NCI-H1092 (cell line): ENCODE data around the gene CASK.
"Not testable (repeated sequence)": the region's sequence is repeated elsewhere in the genome, so short reads cannot be mapped to it uniquely, and the experiment has no call there.

Source experiments
- DNase-seq: peaks from one replicate; lab custom pipeline; 2025; lab: John Stamatoyannopoulos, UW

Gene CASK

GRCh38 chrX:41730081-41730480 is 193.3 kb downstream of the CASK start:
- DNase-seq, result no peak

GRCh38 chrX:41728125-41728524 is 195.2 kb downstream of the CASK start:
- no peak for DNase-seq

DNA sequence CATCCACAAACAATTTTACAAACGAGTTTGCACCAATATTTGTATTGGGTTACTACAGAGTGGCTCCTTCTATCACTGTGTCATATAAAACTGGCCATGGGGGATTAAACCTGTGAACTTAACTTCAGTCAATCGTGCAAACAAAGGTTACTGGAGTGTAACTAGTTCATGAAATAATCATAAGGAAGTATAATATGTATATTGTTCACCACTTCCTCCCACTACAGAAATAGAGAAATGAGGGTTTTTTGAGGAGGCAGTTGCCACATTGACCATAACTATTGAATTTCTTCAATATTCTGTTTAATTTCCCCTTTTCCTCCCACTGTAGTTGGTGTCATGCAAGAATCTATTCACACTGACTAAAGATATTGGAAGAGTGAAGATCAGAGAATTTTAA is 199.5 kb downstream of the CASK start, which contains the start of gene GPR82:
TSS of gene GPR82 (plus strand) at position 356 of the 400 bp plus-strand sequence. CDS start 2,846 bp downstream, outside the sequence.
- DNase-seq, result no peak

DNA sequence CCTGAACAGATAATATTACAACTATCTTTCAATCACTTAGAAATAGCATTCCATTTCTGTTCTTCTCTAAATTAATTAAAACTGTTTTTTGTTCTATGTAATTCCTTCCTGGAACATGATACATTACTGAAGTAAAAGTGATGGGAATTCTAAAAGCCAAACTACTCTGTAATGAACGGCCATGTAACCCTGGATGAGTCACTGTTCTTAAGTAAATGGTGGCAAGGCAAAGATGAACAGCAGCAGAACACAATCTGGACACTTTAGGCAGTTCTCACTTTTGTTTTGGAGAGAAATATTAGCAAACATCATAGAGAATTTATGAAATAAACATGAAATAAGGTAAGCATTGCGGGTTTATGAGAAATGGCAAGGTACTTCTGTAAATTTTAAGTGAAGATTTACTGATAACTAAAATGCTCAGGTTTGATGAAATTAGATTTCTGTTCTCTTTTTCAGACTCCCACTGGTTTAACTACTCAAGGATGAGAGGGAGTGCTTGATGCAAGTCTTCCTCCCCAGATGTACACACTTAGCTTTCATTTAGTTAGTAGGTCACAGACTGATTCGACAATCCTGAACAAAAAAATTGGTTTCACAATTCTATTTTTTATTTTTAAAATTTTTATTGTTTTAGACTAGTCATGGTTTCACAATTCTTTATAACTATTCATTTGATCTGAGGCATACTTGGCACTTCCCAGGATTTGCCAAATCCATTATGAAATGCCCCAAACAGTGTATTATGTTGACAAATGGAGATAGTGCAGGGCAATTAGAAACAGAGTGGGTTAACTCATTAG is 200.3 kb downstream of the CASK start:
- no peak for DNase-seq

DNA sequence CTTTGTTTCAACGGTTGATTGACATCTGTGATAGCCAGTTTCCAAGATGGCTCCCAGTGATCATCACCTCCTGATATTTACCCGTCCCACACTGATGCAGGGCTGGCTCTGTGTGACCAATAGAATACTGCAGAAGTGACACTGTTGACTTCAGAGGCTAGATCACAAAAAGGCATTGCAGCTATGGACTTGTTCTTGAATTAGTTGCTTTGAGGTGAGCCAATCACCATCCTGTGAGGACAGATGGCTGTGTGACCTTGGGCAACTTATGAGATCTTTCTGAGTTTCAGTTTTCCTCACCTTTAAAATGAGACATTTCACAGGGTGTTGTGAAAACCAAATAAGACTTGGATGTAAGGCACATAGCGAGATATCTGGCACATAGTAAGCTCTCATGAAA is 201.1 kb downstream of the CASK start:
- no peak for DNase-seq

DNA sequence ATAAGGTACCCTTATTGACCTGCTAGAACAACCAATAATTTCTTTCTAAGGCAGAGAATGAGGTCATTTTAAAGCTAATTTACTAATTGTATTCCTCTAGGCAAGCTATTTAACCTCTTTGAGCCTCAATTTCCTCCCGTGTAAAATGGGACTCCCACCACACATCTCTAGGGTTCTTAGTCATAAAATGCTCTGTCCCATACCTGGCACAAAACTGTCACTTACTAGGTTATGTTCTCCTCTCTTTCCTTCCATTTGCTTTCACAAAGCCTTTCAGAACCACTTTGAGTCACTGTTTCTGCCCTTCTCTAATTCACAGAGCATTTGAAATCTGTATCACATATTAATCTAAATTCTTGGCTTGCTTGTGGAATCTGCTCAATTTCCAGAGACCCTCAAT is 201.8 kb downstream of the CASK start:
- DNase-seq, result no peak

DNA sequence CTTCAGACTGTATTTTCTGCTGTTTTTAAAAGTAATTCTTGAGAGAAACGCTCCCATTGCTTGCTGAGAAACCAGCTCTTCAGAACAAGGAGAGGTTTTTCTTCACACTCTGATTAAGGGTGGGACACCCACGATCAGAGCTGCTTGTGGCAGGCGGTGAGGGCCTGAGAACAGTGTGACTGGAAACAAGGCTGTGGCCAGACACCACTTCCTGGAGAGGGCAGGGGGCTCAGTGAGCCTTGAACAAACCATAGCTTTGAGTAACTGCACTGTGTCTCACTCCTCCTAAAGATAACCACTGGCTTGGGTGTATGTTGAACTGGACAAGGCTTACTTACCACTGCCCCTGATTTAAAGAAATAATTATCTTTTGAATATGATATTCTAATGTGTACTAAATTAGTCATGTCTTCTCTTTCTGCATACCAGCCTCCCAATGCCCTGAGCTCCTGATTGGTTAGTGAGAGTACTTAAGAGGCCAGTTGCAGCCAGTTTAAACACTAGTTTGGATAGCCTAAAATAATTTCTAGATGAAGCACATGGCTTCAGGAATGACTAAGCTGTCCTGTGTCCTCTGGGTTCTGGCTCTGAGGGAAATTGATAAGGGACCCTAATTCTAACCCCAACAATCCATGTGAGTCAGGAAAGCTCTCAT is 203.1 kb downstream of the CASK start:
- DNase-seq, result no peak

- not testable (repeated sequence) for DNase-seq
These were observed 203.7 kb downstream of the CASK start for GRCh38 chrX:41719610-41720009.

DNA sequence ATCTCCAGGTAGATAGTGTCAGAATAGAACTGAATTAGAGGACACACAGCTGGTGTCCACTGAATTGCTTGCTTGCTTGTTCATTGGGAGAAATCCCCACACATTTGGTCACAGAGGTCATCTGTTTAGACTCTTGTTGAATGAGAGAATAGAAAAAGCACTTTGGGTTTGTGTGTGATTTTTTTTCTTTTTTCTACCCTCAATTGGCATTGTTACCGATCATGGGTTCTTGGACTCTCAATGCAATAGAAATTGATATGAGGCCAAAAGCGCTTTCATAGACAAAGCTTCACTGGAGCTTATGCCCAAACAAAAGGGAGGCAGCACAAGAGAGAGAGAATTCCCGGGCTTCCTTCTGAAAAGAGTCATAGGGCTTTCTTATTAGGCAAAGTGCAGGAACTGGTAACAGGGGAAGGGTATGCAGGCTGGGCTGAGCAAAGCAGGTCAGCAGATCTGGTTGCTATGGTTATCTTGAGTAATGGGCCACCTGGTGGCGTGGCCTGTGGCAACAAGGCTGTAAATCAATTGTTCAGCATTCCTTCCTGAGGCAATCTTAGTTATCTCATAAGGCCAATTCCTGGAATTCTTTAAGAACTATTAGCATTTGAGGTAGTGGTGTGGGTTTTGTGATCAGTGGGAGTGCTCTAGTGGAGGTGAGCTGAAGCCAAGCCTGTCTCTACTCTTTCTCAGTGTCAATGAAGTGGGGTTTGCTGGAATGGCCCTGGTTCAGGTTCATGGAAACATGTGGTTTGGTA is 204.7 kb downstream of the CASK start:
- no peak for DNase-seq

DNA sequence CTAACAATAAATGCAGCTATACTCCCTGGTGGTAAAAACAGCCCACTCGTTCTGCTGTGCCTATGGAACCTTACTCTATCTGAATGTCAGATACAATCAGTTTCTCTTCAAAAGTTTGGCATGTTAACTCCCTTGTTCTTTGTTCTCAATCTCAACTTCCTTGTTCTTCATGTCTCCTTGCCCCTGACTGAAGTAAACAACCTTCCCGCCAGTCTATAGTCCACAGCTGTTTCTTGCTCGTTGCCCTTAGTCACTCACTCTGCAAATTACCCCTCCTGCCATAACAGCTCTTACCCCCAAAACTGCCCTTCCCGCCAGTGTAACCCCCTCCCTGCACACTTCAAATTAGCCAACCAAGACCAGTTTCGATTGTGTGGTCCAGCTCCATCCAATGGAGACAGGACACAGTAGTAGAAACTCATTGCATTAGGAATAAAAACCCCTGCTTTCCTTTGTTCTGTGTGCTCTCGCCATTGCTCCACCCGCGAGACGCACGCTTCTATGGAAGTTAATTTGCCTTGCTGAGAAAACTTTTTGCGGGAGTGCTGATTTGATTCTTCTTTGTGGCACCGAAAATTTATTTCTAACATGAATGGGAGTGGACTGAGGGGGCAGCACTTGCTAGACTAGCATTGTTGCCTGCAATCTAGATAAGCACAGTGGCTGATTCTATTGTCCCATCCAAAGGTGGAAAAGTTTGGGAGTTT is 206.4 kb downstream of the CASK start:
- DNase-seq, result no peak

GRCh38 chrX:41716222-41716621 is 207.1 kb downstream of the CASK start:
- no peak for DNase-seq

- no peak for DNase-seq
These were observed 212.2 kb downstream of the CASK start for GRCh38 chrX:41711021-41711667.

DNA sequence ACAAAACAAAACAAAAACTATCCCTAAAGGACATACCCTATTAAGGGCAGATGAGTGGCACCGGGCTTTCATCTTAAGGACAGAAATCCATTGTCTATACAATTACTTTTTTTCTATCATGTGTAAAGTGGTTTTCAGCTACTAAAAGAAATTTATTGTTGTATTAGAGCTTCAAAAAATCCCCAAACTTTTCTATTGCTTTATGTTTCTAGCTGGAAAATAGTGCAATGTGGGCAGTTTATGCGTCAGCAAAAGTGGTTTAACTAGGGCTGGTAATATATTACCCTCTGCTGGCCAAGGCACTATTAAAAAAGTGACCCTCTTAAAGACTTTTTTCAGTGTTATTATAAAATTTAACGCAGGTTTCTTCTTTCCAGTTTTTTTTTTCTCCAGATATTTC is 214.9 kb downstream of the CASK start:
- DNase-seq, result no peak

- no peak for DNase-seq
These were observed 216.1 kb downstream of the CASK start for GRCh38 chrX:41707218-41707617.

DNA sequence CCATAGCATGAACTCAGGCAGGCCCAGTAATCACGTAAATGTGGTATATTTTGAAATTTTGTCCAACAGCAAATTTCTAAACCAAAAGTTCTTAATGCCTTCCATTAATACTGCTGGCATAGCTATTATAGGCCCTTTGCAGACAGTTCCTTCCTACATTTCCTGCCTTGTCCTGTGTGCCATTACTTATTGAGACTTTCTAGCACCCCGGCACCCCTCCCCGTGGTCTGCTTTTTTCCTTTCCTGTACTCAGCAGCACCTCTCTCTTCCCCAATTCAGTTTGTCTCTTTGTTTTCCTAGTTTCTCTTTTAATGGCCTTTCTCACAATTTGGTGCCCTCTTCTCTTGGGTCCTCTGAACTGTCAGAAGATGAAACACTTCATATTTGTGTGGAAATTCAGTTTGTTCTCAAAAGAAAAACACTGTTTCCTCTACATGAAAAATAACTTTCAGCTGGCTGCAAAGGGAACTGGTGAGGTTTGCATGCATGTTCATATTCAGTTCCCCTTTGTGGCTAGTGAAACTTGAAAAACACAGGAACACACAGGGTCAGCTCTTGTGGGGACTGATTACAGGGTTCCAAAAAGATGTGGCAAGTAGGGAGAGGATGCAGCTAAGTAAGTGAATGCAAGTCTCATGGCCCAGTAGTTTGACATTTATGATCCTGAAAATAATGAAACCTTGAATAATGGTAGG is 217.5 kb downstream of the CASK start:
- no peak for DNase-seq

- no peak for DNase-seq
These were observed 218.3 kb downstream of the CASK start for GRCh38 chrX:41705042-41705441.

DNA sequence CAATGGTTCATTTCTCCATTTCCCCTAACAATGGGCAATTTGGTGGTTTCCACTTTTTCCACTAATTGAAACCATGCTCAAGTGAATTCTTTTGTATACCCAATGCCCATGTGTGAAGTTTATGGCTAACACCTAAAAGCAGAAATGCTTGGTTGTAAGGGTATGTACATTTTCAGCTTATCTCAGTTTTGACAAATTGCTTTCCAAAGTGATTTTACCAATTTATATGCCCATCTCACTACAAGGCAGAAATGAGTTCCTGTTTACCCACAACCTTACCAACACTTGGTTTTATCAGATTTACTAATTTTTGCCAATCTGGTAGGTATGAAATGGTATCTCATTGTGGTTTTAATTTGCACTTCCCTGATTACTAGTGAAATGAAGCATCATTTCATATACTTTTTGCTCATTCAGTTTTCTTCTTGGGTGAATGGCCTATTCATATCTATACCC is 219.8 kb downstream of the CASK start:
- no peak for DNase-seq

DNA sequence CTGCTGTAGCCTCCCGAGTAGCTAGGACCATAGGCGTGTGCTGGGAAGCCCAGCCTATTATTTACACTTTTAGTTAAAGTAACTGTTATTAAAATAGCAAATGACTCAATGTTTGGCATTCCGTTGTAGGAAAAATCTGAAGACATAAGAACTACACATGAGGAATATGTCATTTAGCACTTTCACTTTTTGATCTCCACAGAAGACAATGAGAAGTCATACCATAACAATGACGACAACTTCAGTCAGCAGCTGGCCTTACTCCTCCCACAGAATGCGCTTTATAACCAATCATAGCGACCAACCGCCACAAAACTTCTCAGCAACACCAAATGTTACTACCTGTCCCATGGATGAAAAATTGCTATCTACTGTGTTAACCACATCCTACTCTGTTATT is 227.9 kb downstream of the CASK start:
- no peak for DNase-seq

DNA sequence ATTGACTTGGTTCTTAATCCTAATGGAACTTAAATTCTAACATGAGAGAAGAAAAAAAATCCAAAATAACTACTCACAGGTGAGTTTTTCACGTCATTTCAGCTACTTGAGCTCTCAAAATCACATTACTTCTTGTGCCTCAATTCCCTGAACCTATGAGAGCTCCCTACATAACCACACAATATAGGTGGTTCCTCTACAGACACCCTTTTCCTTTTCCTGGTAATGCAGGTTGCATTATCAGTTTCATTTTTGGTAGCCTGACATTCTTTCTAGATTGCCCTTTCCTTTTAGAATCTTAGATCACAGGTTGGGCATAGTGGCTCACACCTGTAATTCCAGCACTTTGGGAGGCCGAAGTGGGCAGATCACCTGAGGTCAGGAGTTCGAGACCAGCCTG is 230.3 kb downstream of the CASK start:
- no peak for DNase-seq

DNA sequence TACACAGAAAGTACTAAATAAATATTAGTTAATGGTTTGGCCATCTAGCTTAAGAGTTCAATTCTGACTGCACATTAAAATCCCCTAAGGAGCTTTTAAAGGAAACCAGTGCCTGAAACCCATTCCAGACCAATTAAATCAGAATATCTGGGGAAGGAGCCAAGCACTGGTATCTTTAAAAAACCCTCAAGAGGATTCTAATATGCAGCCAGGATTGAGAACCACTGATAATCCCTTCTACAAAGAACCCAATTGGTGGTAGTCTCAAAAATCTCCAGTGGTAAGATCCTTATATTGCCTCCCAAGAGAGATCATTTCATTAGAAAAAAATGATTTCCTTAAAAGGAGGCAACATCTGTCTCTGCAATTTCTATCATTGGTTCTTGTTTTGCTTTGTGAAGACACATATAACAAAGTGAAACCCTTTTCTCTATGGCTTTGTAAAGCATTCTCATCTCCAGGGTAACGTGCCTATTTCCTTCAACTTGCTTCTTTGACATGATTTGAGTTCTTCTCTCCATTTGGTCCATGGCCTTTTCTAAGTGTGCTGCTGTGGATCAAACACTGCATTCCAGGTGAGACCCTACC is 231.1 kb downstream of the CASK start:
- no peak for DNase-seq

DNA sequence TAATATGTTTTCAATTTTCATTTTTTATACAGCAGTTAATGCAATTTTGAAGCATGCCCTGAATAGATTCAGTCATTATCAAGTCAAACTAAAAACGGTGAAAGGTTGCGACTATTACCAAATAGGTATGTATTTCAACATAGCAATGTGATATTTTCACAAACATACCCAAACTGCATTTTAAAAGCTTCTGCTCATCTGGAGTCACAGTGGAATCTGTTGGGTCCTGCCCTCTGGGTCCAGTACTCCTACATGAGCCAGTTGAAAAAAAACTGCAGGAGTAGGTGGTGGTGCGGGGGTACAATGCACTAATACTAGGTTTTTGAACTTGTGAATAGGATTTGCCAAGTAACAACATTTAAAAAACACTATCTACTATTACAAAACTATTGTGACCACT is 233.6 kb downstream of the CASK start:
- no peak for DNase-seq
